Activated CD4-positive, CD25-positive, alpha-beta regulatory T cell treated with anti-CD3 and anti-CD28 coated beads, Interleukin-2, amount 50 U/mL, for 72 hours (primary cell): ENCODE measurements around the gene USP46.

Source experiments
- DNase-seq: peaks from one replicate; pipeline ENCODE4 v3.0.0; 2021

The USP46 gene

DNA sequence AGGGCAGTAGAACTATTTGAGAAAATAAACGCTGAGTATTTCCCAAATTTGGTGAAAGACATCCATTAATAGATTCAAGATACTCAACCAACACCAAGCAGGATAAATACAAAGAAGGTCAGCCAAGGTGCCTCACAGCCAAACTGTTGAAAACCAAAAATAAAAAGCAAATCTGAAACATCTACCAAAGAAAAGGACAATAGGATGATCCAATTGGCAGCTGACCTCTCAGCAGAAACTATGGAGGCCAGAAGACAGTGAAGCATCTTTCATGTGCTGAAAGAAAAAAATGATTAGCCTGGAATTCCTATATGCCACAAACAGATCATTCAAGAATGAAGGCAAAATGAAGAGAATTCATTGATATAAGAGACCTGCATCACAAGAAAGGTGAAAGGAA is 44.9 kb downstream of the USP46 start:
- no peak for DNase-seq

DNA sequence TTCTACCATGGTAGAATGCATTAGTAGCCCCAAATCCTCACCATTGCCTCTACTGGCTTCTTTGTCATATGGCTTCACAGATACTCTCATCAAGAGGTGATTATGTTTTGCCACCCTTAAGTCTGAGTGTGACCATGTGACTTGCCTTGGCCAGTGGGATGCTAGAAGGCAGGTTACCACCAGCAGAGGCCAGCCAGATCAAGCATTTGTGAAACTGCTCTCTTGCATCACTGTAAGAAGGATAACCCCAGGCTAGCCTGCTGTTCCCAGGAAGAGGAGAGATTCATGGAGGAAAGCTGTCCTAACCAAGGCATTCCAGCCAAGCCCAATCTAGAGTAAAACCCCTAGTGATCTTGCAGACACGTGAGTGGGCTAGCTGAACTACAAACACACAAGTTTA is 46.8 kb downstream of the USP46 start:
- DNase-seq, result no peak

DNA sequence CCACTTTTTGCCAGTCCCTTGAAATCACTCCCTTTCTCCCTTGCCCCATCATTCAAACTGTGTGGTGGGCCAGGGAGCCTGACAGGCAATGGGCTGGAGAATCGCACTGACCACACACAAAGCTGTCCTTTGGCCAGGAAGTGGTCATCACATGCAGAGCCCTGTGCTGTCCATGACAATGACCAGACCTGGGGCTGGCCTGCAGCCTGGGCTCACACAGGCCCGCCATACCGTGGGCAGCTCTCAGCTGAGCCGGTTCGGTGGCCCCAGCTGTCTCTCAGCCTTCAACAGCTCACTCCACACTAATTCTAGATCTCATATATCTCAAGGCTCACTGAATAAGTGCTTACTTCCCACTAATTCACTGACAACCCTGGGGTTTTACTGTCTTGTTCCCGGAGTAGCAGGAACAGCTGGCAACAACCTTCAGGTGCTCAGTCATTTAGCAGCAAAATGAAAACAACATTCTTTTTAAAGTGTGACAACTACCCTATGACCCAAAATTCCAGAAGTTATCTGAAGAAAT is 48.0 kb downstream of the USP46 start:
- no peak for DNase-seq

DNA sequence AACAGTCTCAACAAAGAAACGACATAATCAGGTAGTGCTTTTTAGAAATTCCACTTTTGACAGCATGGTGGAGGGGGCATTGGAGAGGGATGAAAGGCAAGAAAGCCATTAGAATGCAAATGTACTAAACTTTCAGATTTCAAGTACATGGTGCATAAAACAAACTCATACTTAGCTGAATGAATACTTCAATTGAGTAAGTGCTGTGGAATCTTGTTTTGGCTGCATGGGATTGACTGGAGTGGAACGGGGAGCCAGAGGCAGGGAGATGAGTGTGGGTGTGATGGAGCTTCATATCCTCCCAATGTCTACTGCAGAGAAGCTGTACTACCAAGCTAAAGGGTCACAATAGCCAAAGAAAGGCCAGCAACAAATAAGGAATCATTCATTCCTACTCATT is 52.4 kb downstream of the USP46 start:
- DNase-seq, result no peak

DNA sequence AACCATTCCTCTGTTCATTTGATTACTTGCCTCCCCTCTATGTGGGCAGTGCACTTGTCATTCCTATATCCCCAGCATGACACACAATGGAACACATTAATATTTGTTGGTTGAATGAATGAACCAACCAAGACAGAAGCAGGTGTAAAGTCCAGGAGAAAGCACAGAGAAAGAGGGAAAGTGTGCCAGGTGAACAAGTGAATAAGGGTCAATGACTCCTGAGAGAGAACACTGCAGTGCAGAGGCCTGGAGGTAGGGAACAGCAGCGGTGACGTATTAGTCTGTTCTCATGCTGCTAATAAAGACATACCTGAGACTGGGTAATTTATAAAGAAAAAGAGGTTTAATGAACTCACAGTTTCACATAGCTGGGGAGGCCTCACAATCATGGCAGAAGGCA is 53.1 kb downstream of the USP46 start:
- no peak for DNase-seq

DNA sequence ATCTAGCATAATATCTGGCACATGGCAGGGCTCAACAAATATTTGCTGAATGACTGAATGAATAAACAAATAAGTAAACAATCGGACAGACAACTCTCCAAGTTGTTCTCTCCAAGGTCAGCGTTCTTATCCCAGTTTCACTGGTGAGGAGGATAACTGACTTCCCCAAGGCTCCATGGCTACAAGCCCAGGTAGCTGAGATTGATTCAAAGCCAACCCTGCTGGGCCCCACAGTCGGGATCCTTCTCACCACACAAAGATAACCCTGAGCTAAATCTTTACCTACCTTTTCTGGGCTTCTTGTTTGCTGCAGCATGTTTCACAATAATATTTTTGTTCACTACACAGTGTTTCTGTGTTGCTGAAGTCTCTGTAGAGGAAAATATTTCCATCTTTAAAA is 54.9 kb downstream of the USP46 start:
- no peak for DNase-seq

DNA sequence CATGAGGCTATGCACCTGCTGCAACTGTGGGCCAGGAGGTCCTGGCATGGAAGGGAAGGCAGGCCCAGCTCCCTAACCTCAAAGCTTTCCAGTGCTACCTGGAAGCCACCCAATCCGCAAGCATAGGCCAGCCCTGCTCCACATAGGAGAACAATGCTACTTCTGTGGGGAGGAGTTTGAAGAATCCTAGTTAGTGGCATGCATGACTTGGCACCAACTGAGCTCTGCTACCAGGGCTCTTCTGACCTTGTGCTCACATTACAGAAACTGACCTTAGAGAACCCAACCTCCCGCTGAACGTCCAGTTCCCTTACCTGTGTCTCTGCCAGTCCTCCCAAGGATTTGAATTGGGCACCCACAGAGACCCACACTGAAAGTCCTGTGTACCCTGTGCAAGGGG is 58.8 kb downstream of the USP46 start:
- no peak for DNase-seq

DNA sequence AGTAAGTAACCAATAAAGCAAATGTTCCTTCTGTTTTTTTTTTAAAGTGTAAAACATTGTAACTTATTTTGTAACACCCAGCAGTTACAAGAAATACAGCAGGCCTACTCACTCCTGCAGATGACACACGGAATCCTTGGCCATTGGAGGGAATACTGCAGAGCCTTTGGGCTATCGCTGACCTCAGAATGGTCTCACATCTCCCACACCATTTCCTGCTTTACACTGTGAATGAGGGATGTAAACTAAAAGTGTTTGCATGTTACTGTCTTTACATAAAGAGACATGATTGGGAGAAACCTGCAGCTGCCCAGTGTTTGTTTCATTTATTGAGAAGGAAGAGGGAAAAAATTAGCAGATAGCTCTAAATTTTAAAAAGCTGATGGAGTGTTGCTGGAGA is 64.1 kb downstream of the USP46 start:
- no peak for DNase-seq

DNA sequence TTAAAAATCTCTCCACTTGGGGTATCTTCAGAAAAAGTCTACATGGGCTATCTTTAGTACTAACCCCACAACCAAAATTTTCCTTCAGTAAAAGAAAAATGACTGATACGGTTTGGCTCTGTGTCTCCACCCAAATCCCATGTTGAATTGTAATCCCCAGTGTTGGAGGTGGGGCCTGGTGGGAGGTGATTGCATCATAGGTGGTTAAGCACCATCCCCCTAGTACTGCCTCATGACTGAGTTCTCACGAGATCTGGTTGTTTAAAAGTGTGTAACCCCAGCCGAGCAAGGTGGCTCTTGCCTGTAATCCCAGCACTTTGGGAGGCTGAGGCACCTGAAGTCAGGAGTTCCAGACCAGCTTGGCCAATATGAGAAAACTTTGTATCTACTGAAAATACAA is 66.8 kb downstream of the USP46 start:
- DNase-seq, result no peak

DNA sequence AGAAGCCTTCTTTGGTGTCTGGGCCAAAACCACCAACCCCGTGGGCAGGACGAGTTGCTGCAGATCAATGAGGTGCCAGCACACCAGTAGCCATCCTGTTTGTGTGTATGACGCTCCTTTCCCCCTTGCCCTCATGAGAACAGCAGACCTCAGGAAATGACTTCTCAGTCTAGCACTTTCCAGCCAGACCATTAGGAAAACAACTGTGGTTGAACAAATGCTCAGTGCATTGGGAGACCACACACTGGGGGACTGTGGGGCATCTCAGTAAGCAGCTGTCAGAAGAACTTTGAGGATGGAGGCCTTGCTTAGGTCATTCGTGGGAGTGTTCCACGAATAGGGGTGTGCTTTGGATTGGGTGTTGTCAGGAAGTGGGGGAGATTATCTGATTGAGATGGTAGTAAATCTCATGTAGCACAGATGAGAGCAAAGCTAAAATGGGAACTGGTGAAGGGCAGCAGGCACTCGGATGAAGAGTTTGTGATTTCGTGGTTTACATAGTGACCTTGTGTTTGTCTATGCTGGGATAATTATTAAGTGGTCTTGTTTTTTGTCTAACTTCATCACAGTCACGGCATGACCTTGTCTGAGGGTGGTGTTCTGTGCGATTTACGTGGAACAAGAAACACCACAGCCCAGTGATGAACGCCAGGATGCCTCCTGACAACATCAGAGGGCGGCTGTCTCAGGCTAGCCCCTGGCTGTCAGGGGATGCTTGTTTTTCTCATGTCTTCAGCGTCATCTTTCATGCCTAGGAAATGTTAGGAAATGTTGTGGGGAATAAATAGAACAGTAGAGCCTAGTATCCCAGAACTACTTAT is 70.1 kb downstream of the USP46 start:
- no peak for DNase-seq

DNA sequence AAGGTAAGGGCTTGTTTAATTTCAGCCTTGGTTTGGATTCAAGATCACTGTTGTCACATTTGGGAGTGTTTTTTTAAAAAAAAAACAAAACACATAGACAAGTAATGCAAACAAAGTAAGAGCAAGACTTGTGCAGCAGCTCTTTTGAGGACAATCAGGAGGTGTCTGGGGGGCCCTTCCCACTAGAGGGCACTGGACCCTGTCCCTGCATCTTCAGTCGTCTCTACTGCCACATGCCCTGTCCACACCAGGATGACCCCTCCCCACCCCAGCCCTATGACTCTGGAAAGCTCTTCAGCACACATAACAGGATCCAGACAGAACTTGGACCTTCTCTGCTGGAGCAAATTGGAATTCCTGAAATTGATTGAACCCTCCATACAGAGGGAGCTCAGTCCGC is 71.0 kb downstream of the USP46 start:
- DNase-seq, result no peak

DNA sequence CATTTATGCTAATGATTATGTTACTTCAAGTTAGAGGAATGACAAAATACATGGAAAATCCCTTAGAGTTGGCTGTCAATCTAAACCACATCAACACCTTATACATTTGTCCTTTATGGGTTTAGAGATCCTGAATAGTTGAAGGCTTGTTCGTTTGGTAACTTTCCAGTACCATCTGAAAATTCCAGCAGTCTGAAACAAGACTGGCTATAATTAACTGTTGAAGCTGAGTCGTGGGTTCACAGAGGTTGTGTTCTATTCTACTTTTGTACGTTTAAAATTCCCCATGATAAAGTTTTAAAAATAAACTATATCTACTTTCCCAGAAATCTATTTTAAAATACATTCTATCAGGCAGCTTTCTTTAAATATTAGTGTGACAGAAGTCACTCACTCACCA is 73.0 kb downstream of the USP46 start:
- no peak for DNase-seq

DNA sequence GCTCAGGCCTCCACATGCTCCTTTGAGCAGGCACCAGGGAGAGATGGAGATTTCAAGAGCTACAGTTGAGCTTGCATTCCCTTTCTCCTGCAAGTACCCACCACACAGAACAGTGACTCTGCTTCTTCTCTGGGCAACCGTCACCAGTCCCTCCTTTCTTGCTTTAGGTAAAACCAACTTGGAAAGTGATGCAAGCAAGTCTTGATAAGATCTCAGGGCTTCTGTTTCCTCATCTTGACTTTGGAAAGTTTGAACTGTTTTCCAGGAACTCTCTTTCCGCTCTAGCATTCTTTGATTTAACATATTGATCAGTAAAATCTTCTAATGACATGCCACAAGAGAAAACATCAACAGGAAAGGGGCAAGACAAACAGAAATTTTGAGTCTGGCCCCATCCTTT is 73.7 kb downstream of the USP46 start:
- no peak for DNase-seq

DNA sequence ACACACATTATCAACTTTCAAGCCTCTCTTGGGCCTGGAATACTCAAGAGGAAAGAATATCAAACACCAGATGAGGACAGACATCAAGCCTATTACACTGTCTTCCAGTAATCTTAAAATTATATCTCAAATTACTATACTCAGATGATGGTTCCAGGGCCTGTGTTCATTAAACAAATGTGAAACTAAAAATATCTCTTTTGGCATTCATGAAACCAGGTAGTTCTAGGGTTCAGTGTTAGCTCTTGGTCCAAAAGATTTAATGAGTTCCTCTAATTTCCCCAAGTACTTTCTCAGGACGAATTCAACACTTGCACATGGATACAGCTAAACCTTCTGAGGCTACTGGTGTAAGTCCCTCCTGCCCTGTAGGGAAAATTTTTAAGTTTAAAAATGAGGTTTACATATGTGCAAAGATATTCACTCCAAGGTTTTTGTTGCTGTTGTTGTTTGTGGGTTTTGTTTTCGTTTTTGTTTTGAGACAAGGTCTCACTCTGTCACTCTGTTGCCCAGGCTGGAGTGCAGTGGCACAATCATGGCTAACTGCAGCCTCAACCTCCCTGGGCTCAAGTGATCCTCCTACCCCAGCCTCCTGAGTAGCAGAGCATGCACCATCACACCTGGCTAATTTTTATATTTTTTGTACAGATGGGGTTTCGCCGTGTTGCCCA is 79.4 kb downstream of the USP46 start:
- no peak for DNase-seq

DNA sequence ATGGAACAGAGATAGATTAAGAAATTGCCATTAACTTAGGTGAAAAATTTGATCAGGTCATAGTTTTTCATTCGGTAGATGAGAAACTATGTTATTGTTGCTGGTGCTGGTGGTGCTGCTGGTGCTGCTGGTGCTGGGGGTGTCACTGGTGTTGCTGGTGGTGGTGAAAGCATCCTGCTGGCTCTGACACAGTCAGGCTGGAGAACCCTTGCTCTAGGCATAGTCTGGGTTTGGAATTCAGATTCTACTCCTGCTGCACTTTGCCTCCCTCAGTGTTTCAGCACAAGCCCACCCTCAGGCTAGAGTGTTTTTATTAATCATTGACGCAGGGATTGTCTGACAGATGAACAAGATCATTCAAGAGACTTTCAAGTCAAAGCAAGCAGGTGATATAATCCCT is 80.2 kb downstream of the USP46 start:
- no peak for DNase-seq

DNA sequence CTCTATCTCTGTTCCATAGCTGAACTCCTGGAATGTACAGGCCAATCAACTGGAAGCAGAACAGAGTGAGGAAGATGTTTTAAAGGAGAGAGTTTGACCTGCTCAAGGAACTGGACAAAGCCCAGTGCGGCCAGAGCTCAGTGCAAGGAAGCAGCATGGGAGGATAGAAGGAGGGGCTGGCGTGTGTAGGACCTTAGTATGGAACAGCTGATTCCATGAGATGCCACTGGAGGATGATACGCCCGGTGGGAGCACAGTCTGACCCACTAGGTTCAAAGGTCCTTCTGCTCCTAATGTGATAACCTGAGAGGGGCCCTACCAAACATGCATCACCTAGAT is 81.5 kb downstream of the USP46 start:
- DNase-seq, result no peak

DNA sequence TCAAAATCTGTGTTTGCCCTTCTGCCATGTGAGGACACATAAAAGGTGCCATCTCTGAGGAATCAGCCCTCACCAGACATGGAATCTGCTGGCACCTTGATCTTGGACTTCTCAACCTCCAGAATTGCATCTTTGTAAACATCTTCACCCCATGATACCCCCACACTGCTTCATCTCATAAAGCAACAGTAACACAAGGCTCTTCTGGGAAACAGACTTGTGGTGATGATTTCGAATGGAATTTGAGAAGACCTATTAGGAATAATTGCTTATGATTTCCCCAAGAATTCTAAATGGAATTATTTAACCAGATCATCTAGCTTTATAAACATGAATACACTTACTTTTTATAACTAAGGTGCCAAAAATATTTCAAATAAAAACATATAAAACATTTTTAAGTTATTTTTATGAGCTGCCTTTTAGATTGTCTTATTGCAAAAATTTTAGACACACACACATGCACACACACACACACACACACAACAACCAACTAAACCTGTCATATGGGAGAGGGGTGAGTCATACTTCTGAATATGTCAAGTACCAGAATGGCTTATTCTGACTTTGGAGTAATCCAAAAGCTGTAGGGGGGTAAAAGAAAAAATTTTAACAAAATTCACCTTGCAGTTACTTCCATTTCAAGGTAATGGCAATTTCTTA is 82.0 kb downstream of the USP46 start:
- no peak for DNase-seq

DNA sequence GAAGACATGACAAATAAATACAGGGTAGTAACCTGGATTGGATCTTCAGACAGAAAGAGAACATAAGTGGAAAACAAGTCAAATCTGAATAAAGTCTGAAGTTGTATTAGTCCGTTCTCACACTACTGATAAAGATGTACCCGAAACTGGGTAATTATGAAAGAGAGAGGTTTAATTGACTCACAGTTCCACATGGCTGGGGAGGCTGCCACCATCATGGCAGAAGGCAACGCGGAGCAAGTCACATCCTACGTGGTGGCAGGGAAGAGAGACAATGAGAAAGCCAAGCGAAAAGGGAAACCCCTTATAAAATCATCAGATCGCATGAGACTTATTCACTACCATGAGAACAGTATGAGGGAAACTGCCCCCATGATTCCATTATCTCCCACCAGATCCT is 82.8 kb downstream of the USP46 start:
- DNase-seq, result no peak

DNA sequence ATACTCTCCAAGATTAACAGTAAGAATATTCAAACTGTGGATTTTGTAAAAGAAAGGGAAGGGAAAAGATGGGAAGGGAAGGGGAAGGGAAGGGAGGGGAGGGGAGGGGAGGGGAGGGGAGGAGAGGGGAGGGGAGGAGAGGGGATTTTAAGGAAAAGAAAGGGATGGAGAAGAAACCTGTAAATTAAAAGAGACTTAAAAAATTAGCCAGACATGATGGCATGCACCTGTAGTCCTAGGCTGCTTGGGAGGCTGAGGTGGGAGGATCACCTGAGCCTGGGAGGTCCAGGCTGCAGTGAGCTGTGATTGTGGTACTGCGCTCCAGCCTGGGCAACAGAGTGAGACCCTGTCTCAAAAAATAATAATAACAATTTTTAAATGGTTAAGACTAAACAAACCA is 83.7 kb downstream of the USP46 start:
- no peak for DNase-seq

DNA sequence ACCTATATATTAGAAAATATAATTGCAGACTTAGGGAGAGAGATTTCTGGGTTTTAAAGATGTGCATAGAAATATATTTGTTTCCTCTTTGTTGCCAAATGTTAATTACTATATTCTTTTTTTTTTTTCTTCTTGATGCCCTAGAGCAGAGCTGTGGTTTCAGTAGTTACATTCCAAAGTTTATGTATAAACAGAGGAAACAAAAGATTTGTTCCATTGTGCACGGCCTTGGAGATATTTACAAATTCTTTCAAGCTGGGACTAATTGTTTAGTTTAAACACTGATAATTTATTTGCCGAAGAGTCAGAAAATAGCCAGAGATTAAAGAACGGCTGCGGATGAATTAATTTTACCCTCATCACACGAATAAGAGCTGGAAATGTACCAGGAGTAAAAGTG is 85.1 kb downstream of the USP46 start:
- DNase-seq, result no peak

DNA sequence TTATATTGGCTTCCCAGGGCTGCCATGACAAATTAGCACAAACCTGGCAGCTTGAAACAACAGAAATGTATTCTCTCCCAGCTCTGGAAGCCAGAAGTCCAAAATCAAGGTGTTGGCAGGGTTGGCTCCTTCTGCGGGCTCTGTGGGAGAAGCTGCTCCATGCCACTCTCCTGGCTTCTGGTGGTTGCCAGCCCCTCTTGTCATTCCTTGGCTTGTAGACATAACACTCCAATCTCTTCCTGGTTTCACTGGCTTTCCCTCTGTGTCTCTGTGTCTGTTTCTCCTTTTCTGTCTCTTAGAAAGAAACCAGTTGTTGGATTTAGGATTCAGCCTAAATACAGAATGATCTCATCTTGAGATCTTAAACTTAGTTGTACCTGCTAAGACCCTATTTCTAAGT is 85.5 kb downstream of the USP46 start:
- DNase-seq, result no peak

DNA sequence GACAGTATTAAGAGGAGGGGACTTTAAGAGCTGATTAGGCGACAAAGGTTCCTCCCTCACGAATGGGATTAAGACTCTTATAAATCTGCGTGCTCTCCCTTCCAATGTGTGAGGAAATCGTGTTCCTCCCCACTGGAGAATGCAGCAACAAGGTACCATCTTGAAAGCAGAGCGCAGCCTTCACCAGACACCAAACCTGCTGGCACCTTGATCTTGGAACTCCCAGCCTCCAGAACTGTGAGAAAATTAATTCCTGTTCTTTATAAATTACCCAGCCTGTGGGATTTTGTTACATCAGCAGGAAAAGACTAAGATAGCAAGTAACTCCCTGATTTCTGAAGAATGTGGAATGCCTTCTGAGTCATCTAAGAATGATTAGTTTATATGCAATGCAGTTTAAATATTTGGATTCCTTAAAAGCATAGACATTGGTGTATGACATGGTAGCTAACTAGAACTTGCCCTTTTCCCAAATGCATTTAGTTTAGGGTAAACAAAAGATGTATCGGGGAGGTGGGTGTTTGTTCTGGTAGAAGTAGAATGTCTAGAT is 86.1 kb downstream of the USP46 start:
- no peak for DNase-seq

DNA sequence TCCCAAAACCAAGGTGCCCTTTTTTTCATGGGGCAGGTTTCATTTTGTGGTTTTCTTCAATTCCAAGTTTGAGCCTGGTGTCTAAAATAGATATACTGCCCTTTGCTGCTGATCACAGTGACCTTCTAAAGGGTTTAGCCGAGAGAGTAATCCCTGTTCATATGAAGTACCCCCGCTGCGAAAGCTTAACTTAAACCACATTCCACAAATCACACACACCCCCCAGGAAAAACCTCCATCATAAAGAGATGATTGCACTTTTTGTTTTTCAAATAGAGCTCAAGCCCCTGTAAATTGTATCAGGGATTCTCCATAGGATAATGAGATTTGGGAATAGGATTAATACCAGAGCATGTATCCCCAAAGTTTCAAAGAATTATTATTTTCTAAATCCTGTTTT is 90.8 kb downstream of the USP46 start:
- no peak for DNase-seq
